Limb (tissue), 2 donors: ENCODE measurements around the gene ELP2.
"Not testable (repeated sequence)": the region's sequence is repeated elsewhere in the genome, so short reads cannot be mapped to it uniquely, and the experiment has no call there.

ENCODE experiments used
- DNase-seq, 2 donors: peaks; one replicate each; pipeline ENCODE4 v3.0.0-alpha.2; 2016; ENCODE audit errors: extremely low spot score in 2 of 2

The ELP2 gene

GRCh38 chr18:36129300-36130038 is at the start of gene ELP2, which contains the start of gene SLC39A6:
ELP2 (plus strand) TSS chr18:36129899; CDS start chr18:36129934, 35 bp downstream.
SLC39A6 (minus strand) TSS chr18:36129340; CDS start chr18:36127007, 2,333 bp downstream.
- DNase-seq = peak; percentile 96 to 98

GRCh38 chr18:36081118-36081517 is 48.6 kb upstream of the ELP2 start:
- DNase-seq = not testable (repeated sequence)

- no peak for DNase-seq
Measured at GRCh38 chr18:36083729-36084128, 46.0 kb upstream of the ELP2 start.

GRCh38 chr18:36085195-36085594 is 44.5 kb upstream of the ELP2 start:
- DNase-seq = no peak

GRCh38 chr18:36086186-36086585 is 43.5 kb upstream of the ELP2 start:
- DNase-seq = no peak

GRCh38 chr18:36088256-36088655 is 41.4 kb upstream of the ELP2 start:
- DNase-seq = no peak

GRCh38 chr18:36089001-36089400 is 40.7 kb upstream of the ELP2 start:
- DNase-seq = no peak

- DNase-seq = not testable (repeated sequence)
Measured at GRCh38 chr18:36092116-36092515, 37.6 kb upstream of the ELP2 start.

- no peak for DNase-seq
Measured at GRCh38 chr18:36094431-36094830, 35.3 kb upstream of the ELP2 start.

- DNase-seq = peak in 1 of 2 donors; percentile 65
Measured at GRCh38 chr18:36095936-36096519, 33.7 kb upstream of the ELP2 start.

- DNase-seq = no peak
Measured at GRCh38 chr18:36096955-36097354, 32.7 kb upstream of the ELP2 start.

- no peak for DNase-seq
Measured at GRCh38 chr18:36099311-36099710, 30.4 kb upstream of the ELP2 start.

GRCh38 chr18:36101943-36102342 is 27.8 kb upstream of the ELP2 start:
- no peak for DNase-seq

GRCh38 chr18:36104749-36105148 is 24.9 kb upstream of the ELP2 start:
- no peak for DNase-seq

- DNase-seq = no peak
Measured at GRCh38 chr18:36107477-36107876, 22.2 kb upstream of the ELP2 start.

- DNase-seq = no peak
Measured at GRCh38 chr18:36108196-36108595, 21.5 kb upstream of the ELP2 start.

- DNase-seq = no peak
Measured at GRCh38 chr18:36108601-36109000, 21.1 kb upstream of the ELP2 start.

GRCh38 chr18:36109737-36110136 is 20.0 kb upstream of the ELP2 start:
- DNase-seq = no peak

- no peak for DNase-seq
Measured at GRCh38 chr18:36112302-36112701, 17.4 kb upstream of the ELP2 start.

- DNase-seq = no peak
Measured at GRCh38 chr18:36114251-36114650, 15.4 kb upstream of the ELP2 start.

- DNase-seq = no peak
Measured at GRCh38 chr18:36114738-36115137, 15.0 kb upstream of the ELP2 start.

- DNase-seq = not testable (repeated sequence)
Measured at GRCh38 chr18:36116771-36117170, 12.9 kb upstream of the ELP2 start.

GRCh38 chr18:36120297-36120696 is 9.4 kb upstream of the ELP2 start:
- DNase-seq = no peak
